DOHH2 (cell line): ENCODE data around the gene UBE2Q1.

Source experiments
- H3F3A ChIP-seq: fragments of 200-600 bp; sonication (generic), shearing (Covaris generic); 2 replicates; pipeline ENCODE4 v1.6.0; 2016; ENCODE audit warnings: antibody characterized with exemption, mild to moderate bottlenecking; ENCODE audit not compliant: control insufficient read depth, insufficient read depth
- H3K27ac ChIP-seq: fragments of 200-600 bp; sonication (generic); 2 replicates; pipeline ENCODE4 v1.5.1; 2014; ENCODE audit warnings: low read depth, mild to moderate bottlenecking, low read length, moderate library complexity
- H3K27me3 ChIP-seq: fragments of 200-600 bp; sonication (generic); 2 replicates; pipeline ENCODE4 v1.6.1; 2014; ENCODE audit warnings: mild to moderate bottlenecking, low read length, mixed read lengths; ENCODE audit not compliant: control insufficient read depth
- H3K36me3 ChIP-seq: fragments of 200-600 bp; sonication (generic); 2 replicates; pipeline ENCODE4 v1.6.1; 2014; ENCODE audit warnings: mild to moderate bottlenecking, low read length, moderate library complexity, mixed read lengths; ENCODE audit not compliant: control insufficient read depth
- H3K4me1 ChIP-seq: fragments of 200-600 bp; sonication (generic); 2 replicates; pipeline ENCODE4 v1.6.1; 2014; ENCODE audit warnings: mild to moderate bottlenecking, low read length, mixed read lengths; ENCODE audit not compliant: control insufficient read depth
- H3K4me2 ChIP-seq: fragments of 200-600 bp; sonication (generic); 2 replicates; pipeline ENCODE4 v1.6.0; 2014; ENCODE audit warnings: mild to moderate bottlenecking, low read length, moderate library complexity
- H3K4me3 ChIP-seq: fragments of 200-600 bp; sonication (generic); 2 replicates; pipeline ENCODE4 v1.5.1; 2014; ENCODE audit warnings: mild to moderate bottlenecking, low read length, mixed read lengths
- H3K79me2 ChIP-seq: fragments of 200-600 bp; sonication (generic); 2 replicates; pipeline ENCODE4 v1.6.1; 2014; ENCODE audit warnings: mild to moderate bottlenecking, low read length, mixed read lengths; ENCODE audit not compliant: control insufficient read depth
- H3K9me2 ChIP-seq: fragments of 200-600 bp; sonication (generic); replicated peaks from 2 replicates; pipeline ENCODE4 v1.6.1; 2014; ENCODE audit warnings: mild to moderate bottlenecking, low read length, mixed read lengths; ENCODE audit not compliant: control insufficient read depth
- H3K9me3 ChIP-seq: fragments of 200-600 bp; sonication (generic); 2 replicates; pipeline ENCODE4 v1.6.1; 2014; ENCODE audit warnings: antibody characterized with exemption, low read length, mixed read lengths; ENCODE audit not compliant: control insufficient read depth, insufficient read depth
- H4K20me1 ChIP-seq: fragments of 200-600 bp; sonication (generic); 2 replicates; pipeline ENCODE4 v1.6.0; 2014; ENCODE audit warnings: low read depth, mild to moderate bottlenecking, antibody characterized with exemption, low read length, moderate library complexity; ENCODE audit not compliant: control insufficient read depth, insufficient read depth
- EZH2phosphoT487 ChIP-seq: fragments of 200-600 bp; sonication (generic); IDR thresholded peaks from 2 replicates; pipeline ENCODE4 v1.6.1; 2017; ENCODE audit warnings: borderline replicate concordance, mild to moderate bottlenecking, antibody characterized with exemption, low read length, moderate library complexity, mixed read lengths
- TF ChIP-seq, protein P1 (sequence below): fragments of 200-600 bp; sonication (generic); IDR thresholded peaks from one replicate; pipeline ENCODE4 v1.5.1; 2014; ENCODE audit warnings: antibody characterized with exemption, mild to moderate bottlenecking, low read depth, low read length; ENCODE audit not compliant: poor library complexity, severe bottlenecking

UBE2Q1 gene

GRCh38 chr1:154593390-154593789 is 34.9 kb upstream of the UBE2Q1 start:
- Histone ChIP-seq H3K4me2 (no peak overlapping the region), H3K9me3 (no peaks in the 10 kb centered on the region), H3K27ac (no peak overlapping the region), H3K4me3 (no peak overlapping the region), H3K27me3 (no peaks in the 10 kb centered on the region), H3K36me3 (peaks cover 96% of the 10 kb centered on the region), H3K9me2 (no peaks in the 10 kb centered on the region), H3K4me1 (no peaks in the 10 kb centered on the region), H3K79me2 (no peaks in the 10 kb centered on the region), H3F3A (no peaks in the 10 kb centered on the region), H4K20me1 (no peaks in the 10 kb centered on the region)
- TF ChIP-seq, protein P1, sequence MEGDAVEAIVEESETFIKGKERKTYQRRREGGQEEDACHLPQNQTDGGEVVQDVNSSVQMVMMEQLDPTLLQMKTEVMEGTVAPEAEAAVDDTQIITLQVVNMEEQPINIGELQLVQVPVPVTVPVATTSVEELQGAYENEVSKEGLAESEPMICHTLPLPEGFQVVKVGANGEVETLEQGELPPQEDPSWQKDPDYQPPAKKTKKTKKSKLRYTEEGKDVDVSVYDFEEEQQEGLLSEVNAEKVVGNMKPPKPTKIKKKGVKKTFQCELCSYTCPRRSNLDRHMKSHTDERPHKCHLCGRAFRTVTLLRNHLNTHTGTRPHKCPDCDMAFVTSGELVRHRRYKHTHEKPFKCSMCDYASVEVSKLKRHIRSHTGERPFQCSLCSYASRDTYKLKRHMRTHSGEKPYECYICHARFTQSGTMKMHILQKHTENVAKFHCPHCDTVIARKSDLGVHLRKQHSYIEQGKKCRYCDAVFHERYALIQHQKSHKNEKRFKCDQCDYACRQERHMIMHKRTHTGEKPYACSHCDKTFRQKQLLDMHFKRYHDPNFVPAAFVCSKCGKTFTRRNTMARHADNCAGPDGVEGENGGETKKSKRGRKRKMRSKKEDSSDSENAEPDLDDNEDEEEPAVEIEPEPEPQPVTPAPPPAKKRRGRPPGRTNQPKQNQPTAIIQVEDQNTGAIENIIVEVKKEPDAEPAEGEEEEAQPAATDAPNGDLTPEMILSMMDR: no peak
- no peak for TF ChIP-seq EZH2phosphoT487

DNA sequence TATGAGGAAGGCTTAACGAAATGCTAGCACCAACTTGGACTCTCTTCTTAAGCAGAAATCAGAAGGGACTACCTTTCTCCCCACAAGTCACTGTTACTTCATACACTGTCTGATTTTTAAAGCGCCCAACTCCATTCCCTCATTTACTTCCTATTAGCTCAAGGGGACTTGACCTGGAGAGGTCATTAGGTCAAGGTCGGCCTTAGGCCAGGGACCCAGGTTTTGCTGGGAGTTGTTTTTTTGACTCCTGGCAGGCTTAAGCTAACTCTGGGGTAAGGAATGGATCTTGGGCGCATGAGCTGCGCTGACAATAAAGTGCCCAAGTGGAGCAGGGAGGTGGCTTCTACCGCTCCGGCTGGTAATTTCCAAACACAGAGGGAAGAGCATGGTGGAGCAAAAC is 32.7 kb upstream of the UBE2Q1 start:
- Histone ChIP-seq H3F3A (no peaks in the 10 kb centered on the region), H3K36me3 (peaks cover 96% of the 10 kb centered on the region), H3K9me3 (no peaks in the 10 kb centered on the region), H3K27me3 (no peaks in the 10 kb centered on the region), H3K79me2 (no peaks in the 10 kb centered on the region), H3K4me3 (no peak overlapping the region), H3K9me2 (no peaks in the 10 kb centered on the region), H3K27ac (no peak overlapping the region), H4K20me1 (no peaks in the 10 kb centered on the region), H3K4me1 (peaks cover 4% of the 10 kb centered on the region), H3K4me2 (no peak overlapping the region)
- TF ChIP-seq, protein P1: no peak
- no peak for TF ChIP-seq EZH2phosphoT487

DNA sequence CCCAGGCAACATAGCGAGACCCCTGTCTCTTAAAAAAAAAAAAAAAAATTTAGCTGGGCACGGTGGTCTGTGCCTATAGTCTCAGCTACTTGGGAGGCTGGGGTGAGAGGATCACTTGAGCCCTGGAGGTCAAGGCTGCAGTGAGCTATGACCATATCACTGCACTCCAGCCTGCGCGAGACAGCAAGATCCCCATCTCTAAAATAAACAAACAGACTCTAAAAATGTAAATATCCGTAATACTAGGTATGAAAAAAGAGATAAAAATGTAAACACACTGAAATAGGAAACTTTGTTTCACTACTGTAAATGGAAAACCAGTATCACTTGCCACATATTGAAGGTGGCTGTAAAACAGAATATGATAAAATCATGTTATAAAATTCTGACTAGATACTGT is 32.3 kb upstream of the UBE2Q1 start:
- H3K4me2 ChIP-seq: no peak overlapping the region
- peaks cover 96% of the 10 kb centered on the region for H3K36me3 ChIP-seq
- no peaks in the 10 kb centered on the region for H3K79me2 ChIP-seq
- no peaks in the 10 kb centered on the region for H3K27me3 ChIP-seq
- no peak for TF ChIP-seq EZH2phosphoT487
- TF ChIP-seq, protein P1: no peak
- H4K20me1 ChIP-seq: no peaks in the 10 kb centered on the region
- no peak overlapping the region for H3K27ac ChIP-seq
- peaks cover 8% of the 10 kb centered on the region for H3K4me1 ChIP-seq
- H3K4me3 ChIP-seq: no peak overlapping the region
- H3K9me3 ChIP-seq: no peaks in the 10 kb centered on the region
- no peaks in the 10 kb centered on the region for H3F3A ChIP-seq
- no peaks in the 10 kb centered on the region for H3K9me2 ChIP-seq
